ENCODE data around the gene ASCL5. TPM values are rescaled to one million over a fixed set of nuclear protein-coding genes. Genes with fewer than 3 reads are reported as not detected.
A peak's percentile ranks its signal among the peaks of the same experiment; 100 is the strongest.

ASCL5 gene
- total and polyA plus RNA-seq, 9 of the 15 experiments (the other 6 are each of a cell fraction or from before 2014, with no cell fraction given) = 0.09 TPM; not detected in 8

DNA sequence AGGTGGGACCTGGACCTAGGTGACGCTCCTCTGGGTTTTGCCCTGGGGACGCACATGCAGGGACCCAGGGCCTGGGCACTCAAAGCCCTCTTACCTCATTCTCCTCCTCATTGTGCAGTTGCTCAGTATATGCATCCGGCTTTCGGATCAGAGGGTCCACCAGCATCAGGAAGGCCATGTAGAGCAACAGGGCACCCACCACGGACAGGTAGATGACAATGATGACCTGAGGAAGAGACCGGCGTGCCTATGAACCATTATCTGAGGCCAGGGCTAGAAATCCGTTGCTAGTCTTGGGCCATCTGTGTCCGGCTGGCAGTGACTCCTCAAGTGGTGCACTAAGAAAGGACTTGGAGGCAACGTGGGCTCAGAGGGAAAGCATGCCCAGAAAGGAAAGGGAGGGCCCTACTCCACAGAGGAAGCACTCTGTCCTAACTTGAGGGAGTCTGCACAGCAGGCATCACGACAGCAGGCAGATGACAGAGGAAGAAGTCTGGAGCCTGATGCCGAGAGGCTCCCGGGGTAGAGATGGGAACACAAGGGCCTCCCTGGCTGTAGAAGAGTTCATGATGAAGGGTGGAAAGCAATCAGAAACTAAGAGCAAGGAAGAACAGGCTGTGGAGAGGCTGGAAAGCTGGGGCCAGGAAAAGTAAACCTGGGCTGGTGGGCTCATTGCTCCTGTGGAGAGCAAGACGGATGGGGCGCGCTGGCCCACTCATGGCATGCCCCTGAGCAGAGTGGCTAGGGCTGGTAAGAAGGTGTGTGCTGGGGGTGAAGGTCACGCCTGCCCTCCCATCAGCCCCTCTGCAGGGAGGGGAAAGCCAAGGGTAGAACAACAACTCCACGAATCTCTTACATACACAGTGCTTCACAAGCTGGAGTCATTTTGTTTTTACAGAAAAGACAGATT lies 17.0 kb upstream of the ASCL5 start:
- TF ChIP-seq ZEB2 (IDR thresholded peaks at IDR 0.05) = no peak
- TF ChIP-seq CSDE1 (IDR thresholded peaks at IDR 0.05) = no peak
- no peak for TF ChIP-seq ZNF263 (CRISPR knock-in tag; IDR thresholded peaks at IDR 0.05; ENCODE audit: borderline replicate concordance)
- no peak for TF ChIP-seq CBX1 (IDR thresholded peaks at IDR 0.05; ENCODE audit: low read depth)
- TF ChIP-seq ZNF311 (CRISPR knock-in tag; IDR thresholded peaks at IDR 0.05) = no peak
- TF ChIP-seq ZFX (CRISPR knock-in tag; IDR thresholded peaks at IDR 0.05) = no peak
- TF ChIP-seq MAFG (tag; conservative IDR thresholded peaks at IDR 0.05) = no peak
- TF ChIP-seq MTA3 (IDR thresholded peaks at IDR 0.05; ENCODE audit: borderline replicate concordance) = no peak
- 0 out of 2 replicates have a peak, but pooled peaks have one; percentile 8 for TF ChIP-seq RBFOX2 (IDR thresholded peaks at IDR 0.05; ENCODE audit: low read depth, low read length)

More for the DNA sequence above, 17.0 kb upstream of the ASCL5 start:
- H4K20me1 ChIP-seq (replicated peaks; ENCODE audit: control insufficient read depth, insufficient read depth, low read length) = peaks cover 9% of the 10 kb centered on the region
- no TSS peak for BruUV-seq (replicated peaks)
- WGBS (ENCODE audit: insufficient coverage, low coverage, missing lambda C conversion rate) = 87% methylated on average over 17 of the region's 18 CpGs
- ChIA-PET CTCF (ENCODE audit: low intra/inter-chr PET ratio) (interaction anchor here (1.0 kb wide), 1 partner anchor 79 kb away, joined by 3 read pairs; no protein-coding TSS in a partner anchor), POLR2A (interaction anchor here (0.5 to 2.3 kb wide), 4 partner anchors 9 to 588 kb away, joined by 3 to 14 read pairs (median 4); partner anchors contain the start of gene TMEM9)
- no peak overlapping the region for H3K4me2 ChIP-seq (ENCODE audit: insufficient read depth, low read length)
- no peak overlapping the region for H3K9ac ChIP-seq (ENCODE audit: insufficient read depth in 1 of 2, low read depth in 2 of 2, low read length in 2 of 2)
- no peaks in the 10 kb centered on the region for H3K4me1 ChIP-seq (replicated peaks in 1 of 2; ENCODE audit: control insufficient read depth in 2 of 2, insufficient read depth in 2 of 2, low read length in 2 of 2)
- no peak for FAIRE-seq
- H3K9me3 ChIP-seq (replicated peaks; ENCODE audit: control insufficient read depth, insufficient read depth, low read depth, low read length) = no peaks in the 10 kb centered on the region
- DNase-seq (ENCODE audit: extremely low read depth in 1 of 4, low spot score in 3 of 4) = no peak
- no peak overlapping the region for H3K4me3 ChIP-seq
- no peak overlapping the region for H3K27ac ChIP-seq (ENCODE audit: extremely low read depth, low read depth, low read length)
- no peaks in the 10 kb centered on the region for H3K27me3 ChIP-seq (ENCODE audit: control insufficient read depth in 2 of 2, insufficient read depth in 2 of 2, low read length in 2 of 2)
- intact Hi-C loops (cut with micrococcal nuclease) = no loop called here
- no peak overlapping the region for H2AFZ ChIP-seq (ENCODE audit: low read depth, low read length)
- peaks cover 99% of the 10 kb centered on the region for H3K36me3 ChIP-seq (ENCODE audit: control insufficient read depth, insufficient read depth, low read length)
- ATAC-seq = no peak
- no peaks in the 10 kb centered on the region for H3K79me2 ChIP-seq (ENCODE audit: control insufficient read depth, insufficient read depth, low read length)
- in situ Hi-C loops (cut with MboI) = no loop called here
- no peaks in the 10 kb centered on the region for H3K9me1 ChIP-seq (ENCODE audit: control insufficient read depth, insufficient read depth, low read length)

All from K562 (cell line).